GM21528 (cell line): ENCODE results near the gene REC8.

ENCODE experiments used
- ATAC-seq: cut with Tn5 transposase; IDR thresholded peaks from one replicate; pipeline ENCODE4 v1.9.1; 2021; ENCODE audit warnings: mild to moderate bottlenecking, moderate library complexity; ENCODE audit not compliant: unreplicated experiment, low FRiP score

REC8 gene

GRCh38 chr14:24171422-24172260 is at the start of gene REC8:
Gene REC8 (plus strand): TSS chr14:24172080. CDS start chr14:24172553, 473 bp downstream.
- peak; percentile 72 for ATAC-seq

GRCh38 chr14:24122416-24122815 is 49.5 kb upstream of the REC8 start:
- ATAC-seq: no peak

DNA sequence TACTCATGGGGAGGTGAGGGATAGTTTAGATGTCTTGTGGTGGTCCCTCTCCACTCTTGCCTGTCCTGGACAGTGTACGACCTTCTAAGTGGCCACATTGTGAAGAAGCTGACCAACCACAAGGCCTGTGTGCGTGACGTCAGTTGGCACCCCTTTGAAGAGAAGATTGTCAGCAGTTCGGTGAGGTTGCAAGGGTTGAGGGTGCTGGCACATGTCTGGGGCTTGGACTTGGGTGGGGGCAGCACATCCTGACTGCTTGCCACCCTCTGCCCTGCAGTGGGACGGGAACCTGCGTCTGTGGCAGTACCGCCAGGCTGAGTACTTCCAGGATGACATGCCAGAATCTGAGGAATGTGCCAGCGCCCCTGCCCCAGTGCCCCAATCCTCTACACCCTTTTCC is 49.0 kb upstream of the REC8 start:
- ATAC-seq: no peak

- no peak for ATAC-seq
These were observed 48.2 kb upstream of the REC8 start for GRCh38 chr14:24123424-24124417.

GRCh38 chr14:24126939-24127338 is 44.9 kb upstream of the REC8 start:
- ATAC-seq: no peak

DNA sequence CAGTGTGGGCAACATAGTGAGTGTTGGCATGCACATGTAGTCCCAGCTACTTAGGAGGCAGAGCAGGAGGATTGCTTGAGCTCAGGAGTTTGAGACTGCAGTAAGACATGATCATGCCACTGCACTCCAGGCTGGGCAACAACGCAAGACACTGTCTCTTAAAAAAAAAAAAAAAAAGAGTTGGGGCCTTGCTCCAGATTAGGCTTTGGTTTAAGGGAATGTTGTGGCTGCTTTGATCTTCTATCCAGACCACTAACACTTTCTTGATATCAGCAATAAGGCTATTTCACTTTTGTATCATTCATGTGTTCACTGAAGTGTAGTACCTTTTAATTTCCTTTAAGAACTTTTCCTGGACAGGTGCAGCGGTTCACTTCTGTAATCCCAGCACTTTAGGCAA is 44.2 kb upstream of the REC8 start:
- ATAC-seq: no peak

DNA sequence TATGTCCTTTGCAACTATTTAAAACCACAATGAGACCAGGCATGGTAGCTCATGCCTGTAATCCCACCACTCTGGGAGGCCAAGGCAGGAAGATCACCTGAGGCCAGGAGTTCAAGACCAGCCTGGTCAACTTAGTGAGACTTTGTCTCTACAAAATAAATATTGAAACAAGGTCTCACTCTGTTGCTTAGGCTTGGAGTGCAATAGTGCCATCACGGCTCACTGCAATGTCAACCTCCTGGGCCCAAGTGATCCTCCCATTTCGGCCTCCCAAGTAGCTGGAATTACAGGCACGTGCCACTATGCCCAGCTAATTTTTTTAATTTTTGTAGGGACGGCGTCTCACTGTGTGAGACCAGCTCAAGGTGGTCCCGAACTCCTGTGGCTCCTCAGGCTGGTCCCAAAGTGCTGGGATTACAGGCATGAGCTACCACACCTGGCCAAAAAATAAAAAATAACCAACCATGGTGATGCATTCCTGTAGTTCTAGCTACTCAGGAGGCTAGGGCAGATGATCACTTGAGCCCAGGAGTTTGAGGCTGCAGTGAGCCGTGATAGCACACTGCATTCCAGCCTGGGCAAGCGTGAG is 42.4 kb upstream of the REC8 start:
- ATAC-seq: no peak

- ATAC-seq: no peak
These were observed 41.5 kb upstream of the REC8 start, which contains the start of gene FITM1 for GRCh38 chr14:24130380-24130716. Gene FITM1 (plus strand): TSS chr14:24130659. CDS start chr14:24131564, 905 bp downstream.

- no peak for ATAC-seq
These were observed 40.9 kb upstream of the REC8 start for GRCh38 chr14:24130717-24131548.

DNA sequence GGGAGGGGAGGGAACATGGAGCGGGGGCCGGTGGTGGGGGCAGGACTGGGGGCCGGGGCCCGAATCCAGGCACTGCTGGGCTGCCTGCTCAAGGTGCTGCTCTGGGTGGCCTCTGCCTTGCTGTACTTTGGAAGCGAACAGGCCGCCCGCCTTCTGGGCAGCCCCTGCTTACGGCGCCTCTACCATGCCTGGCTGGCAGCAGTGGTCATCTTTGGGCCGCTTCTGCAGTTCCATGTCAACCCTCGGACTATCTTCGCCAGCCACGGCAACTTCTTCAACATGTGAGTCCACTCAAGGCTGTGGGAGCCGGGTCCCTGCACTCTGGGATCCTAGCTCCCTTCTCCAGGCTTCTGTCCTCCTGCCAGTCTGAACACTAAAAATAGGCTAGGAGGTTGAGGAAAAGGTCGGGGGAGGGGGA is 40.3 kb upstream of the REC8 start:
- no peak for ATAC-seq

GRCh38 chr14:24132061-24132685 is 39.7 kb upstream of the REC8 start:
- ATAC-seq: no peak

DNA sequence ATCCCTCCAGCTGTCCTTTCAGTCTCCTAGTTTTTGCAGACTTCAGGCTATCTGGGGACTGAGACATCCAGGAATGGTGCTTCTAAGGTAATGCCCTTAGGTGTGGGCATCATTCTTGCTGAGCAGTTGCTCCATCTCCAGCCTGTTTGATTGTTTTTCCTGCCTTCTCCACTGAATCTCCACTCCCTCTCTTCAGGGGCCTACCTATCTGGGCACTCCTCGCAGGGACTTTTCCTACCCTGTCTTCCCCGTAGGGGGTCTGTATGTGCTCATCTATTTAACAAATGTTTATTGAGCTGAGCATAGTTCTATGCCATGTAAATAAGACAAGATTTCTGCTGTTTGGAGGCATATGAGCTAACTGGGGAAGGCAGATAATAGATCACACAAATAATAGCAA is 38.9 kb upstream of the REC8 start:
- no peak for ATAC-seq

DNA sequence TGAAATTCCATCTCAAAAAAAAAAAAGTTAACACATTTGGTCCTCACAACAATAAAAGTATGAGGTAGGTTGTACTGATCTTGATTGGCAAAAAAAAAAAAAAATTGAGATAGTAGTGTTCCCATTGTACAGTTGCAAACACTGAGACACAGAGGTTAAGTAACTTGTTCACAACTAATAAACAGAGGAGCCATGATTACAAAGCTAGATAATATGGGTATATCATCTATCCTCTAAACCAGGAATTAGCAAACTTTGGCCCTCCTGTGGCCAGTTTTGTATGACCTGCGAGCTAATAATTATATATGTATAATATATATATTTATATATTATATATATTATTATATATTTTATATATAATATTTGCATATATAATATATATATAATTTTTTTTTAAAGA is 38.1 kb upstream of the REC8 start:
- no peak for ATAC-seq

DNA sequence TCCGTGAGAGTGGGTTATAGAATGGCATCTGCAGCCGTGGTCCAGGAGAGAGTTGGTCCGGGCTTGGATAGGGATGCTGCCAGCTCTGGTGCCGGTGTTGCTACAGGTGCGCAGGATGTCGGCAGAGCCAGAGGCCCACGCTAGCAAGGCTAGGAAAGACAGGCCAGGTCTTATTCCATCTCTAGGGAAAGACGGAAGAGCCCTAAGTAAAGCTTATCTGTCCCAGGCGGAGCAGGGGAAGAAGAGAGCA is 36.4 kb upstream of the REC8 start:
- peak; percentile 2 for ATAC-seq

DNA sequence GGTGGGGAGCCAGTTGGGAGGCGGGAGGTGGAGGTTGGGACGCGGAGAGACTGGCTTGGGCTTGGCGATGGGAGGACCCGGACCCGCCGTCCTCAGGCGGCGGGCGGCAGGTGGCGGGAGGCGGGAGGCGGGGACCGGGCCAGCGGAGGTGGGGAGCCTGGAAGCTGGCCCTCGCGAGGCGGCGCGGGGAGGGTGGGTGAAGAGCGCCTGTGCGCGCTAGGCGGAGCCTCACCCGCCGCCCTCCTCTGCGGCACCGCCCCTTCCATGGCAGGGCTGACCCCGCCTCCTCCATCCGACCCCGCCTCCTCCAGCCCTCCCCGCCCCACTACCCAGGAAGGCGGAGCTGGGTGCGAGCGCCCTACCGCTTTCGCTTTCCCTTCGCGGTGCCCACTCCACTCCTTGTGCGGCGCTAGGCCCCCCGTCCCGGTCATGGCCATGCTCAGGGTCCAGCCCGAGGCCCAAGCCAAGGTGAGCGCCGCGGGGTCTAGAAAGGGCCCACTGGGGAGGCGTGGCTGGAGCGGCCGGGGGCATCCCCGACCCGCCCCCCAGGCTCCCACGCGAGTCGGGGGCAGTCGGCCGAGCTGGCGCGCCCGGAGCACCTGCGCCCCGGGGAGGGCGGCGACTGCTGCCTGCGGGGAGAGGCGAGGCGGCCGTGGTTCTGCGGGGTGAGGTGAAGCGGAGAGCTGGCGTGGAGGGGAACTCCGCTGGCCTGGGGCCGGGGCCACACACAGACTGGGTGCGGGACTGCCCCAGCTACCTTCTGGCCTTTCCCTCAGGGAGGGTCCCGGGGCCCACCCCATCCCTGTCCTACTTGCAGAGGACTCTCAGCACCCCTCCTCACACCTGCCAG is 35.8 kb upstream of the REC8 start, which contains the start of gene PSME1:
TSS of gene PSME1 (plus strand) at position 361 of the 850 bp plus-strand sequence. CDS start at position 430, 69 bp downstream.
- peak; percentile 80 for ATAC-seq

DNA sequence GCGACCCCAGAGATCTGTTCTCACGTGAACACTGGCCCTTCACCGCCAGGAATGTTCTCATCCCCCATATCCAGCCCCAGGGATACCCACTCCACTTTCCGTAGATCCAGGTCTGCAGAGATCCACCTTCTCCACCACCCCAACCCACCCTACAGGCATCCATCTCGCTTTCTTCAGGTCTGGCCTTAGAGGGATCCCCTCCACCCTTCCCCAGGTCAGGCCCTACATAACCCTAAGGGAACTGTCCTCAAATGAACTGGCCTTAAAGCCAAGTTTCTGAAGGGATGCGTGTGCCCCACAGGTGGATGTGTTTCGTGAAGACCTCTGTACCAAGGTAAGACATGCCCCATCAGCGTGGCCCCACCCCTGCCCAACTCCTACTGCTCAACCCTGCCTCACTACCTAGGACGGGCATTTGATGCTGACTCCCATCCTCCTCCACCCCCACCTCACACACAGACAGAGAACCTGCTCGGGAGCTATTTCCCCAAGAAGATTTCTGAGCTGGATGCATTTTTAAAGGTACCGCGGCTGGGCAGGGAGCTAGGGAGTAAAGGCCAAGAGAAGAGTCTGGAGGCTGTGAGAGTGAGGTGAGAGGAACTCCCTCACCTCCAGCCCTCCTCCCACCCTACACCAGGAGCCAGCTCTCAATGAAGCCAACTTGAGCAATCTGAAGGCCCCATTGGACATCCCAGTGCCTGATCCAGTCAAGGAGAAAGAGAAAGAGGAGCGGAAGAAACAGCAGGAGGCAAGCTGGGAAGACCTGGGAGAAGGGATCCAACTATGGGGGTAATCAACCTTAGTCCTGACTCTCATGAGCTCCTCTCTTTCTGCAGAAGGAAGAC is 35.0 kb upstream of the REC8 start:
- ATAC-seq: no peak

DNA sequence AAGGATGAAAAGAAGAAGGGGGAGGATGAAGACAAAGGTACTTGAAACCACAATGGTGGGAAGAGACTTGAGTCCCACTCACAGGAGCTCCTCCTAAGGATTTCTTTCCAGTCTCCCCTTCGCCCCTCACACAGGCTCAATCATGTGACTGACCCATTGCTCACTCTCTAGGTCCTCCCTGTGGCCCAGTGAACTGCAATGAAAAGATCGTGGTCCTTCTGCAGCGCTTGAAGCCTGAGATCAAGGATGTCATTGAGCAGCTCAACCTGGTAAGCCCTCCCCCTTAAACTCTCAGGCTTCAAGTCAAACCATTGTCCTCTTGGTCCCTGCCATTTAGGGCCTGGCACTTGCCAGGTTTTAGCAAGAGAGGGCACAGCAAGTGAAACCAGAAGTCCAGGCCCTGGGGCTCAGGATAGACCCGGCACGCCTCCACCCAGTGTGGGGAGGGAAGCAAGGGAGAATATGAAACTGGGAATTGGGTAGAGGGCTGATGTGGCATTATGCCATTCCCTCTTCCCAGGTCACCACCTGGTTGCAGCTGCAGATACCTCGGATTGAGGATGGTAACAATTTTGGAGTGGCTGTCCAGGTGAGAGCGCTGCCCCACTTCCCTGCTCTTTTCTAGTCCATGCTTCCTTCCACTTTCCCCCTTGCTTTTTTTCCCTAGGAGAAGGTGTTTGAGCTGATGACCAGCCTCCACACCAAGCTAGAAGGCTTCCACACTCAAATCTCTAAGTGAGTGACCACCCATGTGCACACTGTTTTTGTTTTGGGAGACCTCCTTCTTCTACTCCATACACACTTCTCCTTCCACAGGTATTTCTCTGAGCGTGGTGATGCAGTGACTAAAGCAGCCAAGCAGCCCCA is 34.1 kb upstream of the REC8 start:
- no peak for ATAC-seq
